Measurements from ENCODE around the gene MAGEB6B.
"Not testable (repeated sequence)": the region's sequence is repeated elsewhere in the genome, so short reads cannot be mapped to it uniquely, and the experiment has no call there.

The MAGEB6B gene, protein sequence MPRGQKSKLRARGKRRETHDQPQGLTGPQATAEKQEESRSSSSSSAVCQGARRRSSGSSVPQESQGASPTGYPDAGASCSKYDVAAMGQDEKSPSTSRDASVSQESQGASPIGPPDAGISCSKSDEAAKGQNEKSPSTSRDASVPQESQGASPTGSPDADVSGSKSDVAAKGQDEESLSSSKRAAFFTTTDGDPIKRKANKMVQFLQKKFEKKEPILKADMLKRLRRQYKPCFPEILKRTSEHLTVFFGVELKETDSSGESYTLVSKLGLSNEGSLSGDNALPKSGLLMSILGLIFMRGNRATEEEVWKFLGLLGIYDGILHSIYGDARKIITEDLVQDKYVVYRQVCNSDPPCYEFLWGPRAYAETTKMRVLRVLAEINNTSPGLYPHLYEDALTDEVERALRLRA
- total RNA-seq = 0 reads per million in 2 donors

- no peak for DNase-seq
Measured at GRCh38 chrX:26160301-26160700, at the start of gene MAGEB6B. Gene MAGEB6B, plus strand, starts transcription at chrX:26160601. Its CDS starts 0 bp downstream, at chrX:26160601.

- no peak for DNase-seq
Measured at GRCh38 chrX:26138274-26138673, 22.1 kb upstream of the MAGEB6B start, which contains the start of gene MAGEB18. Gene MAGEB18, plus strand, starts transcription at chrX:26138343. Its CDS starts 643 bp downstream, at chrX:26138986.

DNA sequence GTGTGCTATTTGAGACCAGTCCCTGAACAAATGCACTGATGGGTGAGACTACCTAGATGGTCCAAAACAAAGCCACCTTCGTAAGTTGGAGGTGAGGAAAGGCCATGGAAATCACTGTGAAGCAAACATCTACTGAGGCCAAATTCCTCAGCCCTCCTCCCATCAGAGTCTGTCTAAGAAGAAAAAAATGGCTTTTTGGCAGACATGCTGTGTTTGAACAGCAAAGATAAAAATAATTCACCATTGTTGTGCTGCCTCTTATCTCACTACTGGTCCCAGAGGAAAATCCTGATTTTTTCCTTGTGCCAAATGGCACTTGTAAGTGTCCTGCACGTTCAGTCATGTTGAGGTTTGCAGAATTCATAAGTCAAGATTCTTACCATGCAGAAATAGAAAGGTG, 14.4 kb upstream of the MAGEB6B start:
- DNase-seq = no peak

- no peak for DNase-seq
Measured at GRCh38 chrX:26192204-26192603, 31.8 kb downstream of the MAGEB6B start, which contains the start of gene MAGEB6. Gene MAGEB6, plus strand, starts transcription at chrX:26192440. Its CDS starts 1,407 bp downstream, at chrX:26193847.

GRCh38 chrX:26203561-26203960, 43.2 kb downstream of the MAGEB6B start:
- DNase-seq = no peak

GRCh38 chrX:26204717-26205116, 44.3 kb downstream of the MAGEB6B start:
- DNase-seq = not testable (repeated sequence)

- no peak for DNase-seq
Measured at GRCh38 chrX:26208012-26208411, 47.6 kb downstream of the MAGEB6B start.

Measured in activated gamma-delta T cell (primary cell).